Mucosa of descending colon (tissue), 3 donors: Measurements from ENCODE around the gene ABCC11. TPM values are rescaled to one million over a fixed set of nuclear protein-coding genes. Genes with fewer than 3 reads are reported as not detected.
"Not testable (repeated sequence)": the region's sequence is repeated elsewhere in the genome, so short reads cannot be mapped to it uniquely, and the experiment has no call there.

Experiments used
- ATAC-seq: fragments of 200-7000 bp; cut with Tn5 transposase; one replicate; pipeline ENCODE4 v1.9.1; 2020; ENCODE audit warnings: mild to moderate bottlenecking, moderate library complexity
- DNase-seq, 3 donors: peaks; one replicate each; pipeline ENCODE4 v3.0.0-alpha.2; 2020
- H3K36me3 ChIP-seq: fragments of 200-600 bp; one replicate; pipeline ENCODE4 v1.8.0; 2021; ENCODE audit warnings: low read depth, mild to moderate bottlenecking
- H3K4me1 ChIP-seq: fragments of 200-600 bp; one replicate; pipeline ENCODE4 v1.8.0; 2021; ENCODE audit warnings: low read depth, mild to moderate bottlenecking
- H3K4me3 ChIP-seq: fragments of 200-600 bp; one replicate; pipeline ENCODE4 v1.8.0; 2021; ENCODE audit warnings: mild to moderate bottlenecking
- H3K9me3 ChIP-seq: fragments of 200-600 bp; one replicate; pipeline ENCODE4 v1.8.0; 2021; ENCODE audit warnings: mild to moderate bottlenecking
- intact Hi-C, 2 donors: fragments of 100-400 bp; cut with DNase I in 1 of 2; cut with micrococcal nuclease in 1 of 2; formaldehyde crosslinking; loops; one replicate each; pipeline versions ENCODE4 v1.11.0 to v1.11.1; 2022; cut with DNase I, micrococcal nuclease
- total RNA-seq, 3 donors: library from RNA; stranded (reverse); fragmentation: NEBNext Ultra II Directional in 2 of 3; extraction: Animal tissue kit (Norgen Biotek cat#: 25700) in 2 of 3; gene quantifications; one replicate each; pipeline versions ENCODE4 v1.2.1 to v1.2.4, GENCODE V29; 2021 to 2023
- TF ChIP-seq, protein P1 (sequence below): fragments of 200-600 bp; IDR thresholded peaks from one replicate; pipeline ENCODE4 v1.8.0; 2022; ENCODE audit warnings: antibody characterized with exemption, mild to moderate bottlenecking
- donor health status: DM: no; HTN: no; CAD: no; lungs with moderate emphysema.
- donor health status: DM: no; HTN: no; CAD: no.
- donor health status: DM: no; HTN: yes; CAD: no.

ABCC11 gene
- total RNA-seq, 3 donors from 2014 or later, result 0.32 to 0.35 (median 0.34) TPM

GRCh38 chr16:48250520-48251278 is 3.4 kb upstream of the ABCC11 start:
- ATAC-seq (peak; percentile 97), DNase-seq (no peak)
- Histone ChIP-seq H3K4me3 (no peak overlapping the region), H3K36me3 (no peaks in the 10 kb centered on the region), H3K9me3 (no peaks in the 10 kb centered on the region), H3K4me1 (peaks cover 25% of the 10 kb centered on the region)
- intact Hi-C loops, result no loop called here
- TF ChIP-seq, protein P1, sequence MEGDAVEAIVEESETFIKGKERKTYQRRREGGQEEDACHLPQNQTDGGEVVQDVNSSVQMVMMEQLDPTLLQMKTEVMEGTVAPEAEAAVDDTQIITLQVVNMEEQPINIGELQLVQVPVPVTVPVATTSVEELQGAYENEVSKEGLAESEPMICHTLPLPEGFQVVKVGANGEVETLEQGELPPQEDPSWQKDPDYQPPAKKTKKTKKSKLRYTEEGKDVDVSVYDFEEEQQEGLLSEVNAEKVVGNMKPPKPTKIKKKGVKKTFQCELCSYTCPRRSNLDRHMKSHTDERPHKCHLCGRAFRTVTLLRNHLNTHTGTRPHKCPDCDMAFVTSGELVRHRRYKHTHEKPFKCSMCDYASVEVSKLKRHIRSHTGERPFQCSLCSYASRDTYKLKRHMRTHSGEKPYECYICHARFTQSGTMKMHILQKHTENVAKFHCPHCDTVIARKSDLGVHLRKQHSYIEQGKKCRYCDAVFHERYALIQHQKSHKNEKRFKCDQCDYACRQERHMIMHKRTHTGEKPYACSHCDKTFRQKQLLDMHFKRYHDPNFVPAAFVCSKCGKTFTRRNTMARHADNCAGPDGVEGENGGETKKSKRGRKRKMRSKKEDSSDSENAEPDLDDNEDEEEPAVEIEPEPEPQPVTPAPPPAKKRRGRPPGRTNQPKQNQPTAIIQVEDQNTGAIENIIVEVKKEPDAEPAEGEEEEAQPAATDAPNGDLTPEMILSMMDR, result no peak

DNA sequence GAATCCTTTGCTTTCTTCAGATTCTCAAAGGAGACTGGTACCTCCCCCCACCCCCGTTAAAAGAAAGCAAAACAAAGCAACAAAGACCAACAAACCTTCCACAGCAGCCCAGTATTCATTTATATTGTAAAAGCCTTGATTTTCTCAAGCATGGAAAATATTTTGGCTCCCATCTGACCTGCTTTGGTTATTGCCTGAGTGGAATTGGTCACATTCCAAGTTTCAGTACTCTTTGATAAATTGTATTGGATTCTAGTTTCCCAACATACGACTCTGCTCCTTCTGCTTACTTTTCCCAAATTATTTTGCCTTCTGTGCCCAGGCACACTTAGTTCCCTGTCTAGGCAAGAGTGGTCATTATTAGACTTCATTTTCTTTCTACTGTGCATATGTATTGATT is 1.3 kb downstream of the ABCC11 start:
- H3K36me3 ChIP-seq, result no peaks in the 10 kb centered on the region
- H3K4me1 ChIP-seq, result peaks cover 28% of the 10 kb centered on the region
- DNase-seq, result no peak
- no peak for ATAC-seq
- TF ChIP-seq, protein P1, result no peak
- H3K9me3 ChIP-seq, result no peaks in the 10 kb centered on the region
- no peak overlapping the region for H3K4me3 ChIP-seq
- intact Hi-C loops, result no loop called here

- TF ChIP-seq, protein P1, result no peak
- H3K9me3 ChIP-seq, result no peaks in the 10 kb centered on the region
- ATAC-seq (peak; percentile 14), DNase-seq (no peak)
- peak overlapping the region; percentile 72 for H3K4me3 ChIP-seq
- H3K36me3 ChIP-seq, result no peaks in the 10 kb centered on the region
- intact Hi-C loops, result no loop called here
- H3K4me1 ChIP-seq, result peaks cover 18% of the 10 kb centered on the region
Observed at GRCh38 chr16:48244863-48245195, 2.5 kb downstream of the ABCC11 start.

DNA sequence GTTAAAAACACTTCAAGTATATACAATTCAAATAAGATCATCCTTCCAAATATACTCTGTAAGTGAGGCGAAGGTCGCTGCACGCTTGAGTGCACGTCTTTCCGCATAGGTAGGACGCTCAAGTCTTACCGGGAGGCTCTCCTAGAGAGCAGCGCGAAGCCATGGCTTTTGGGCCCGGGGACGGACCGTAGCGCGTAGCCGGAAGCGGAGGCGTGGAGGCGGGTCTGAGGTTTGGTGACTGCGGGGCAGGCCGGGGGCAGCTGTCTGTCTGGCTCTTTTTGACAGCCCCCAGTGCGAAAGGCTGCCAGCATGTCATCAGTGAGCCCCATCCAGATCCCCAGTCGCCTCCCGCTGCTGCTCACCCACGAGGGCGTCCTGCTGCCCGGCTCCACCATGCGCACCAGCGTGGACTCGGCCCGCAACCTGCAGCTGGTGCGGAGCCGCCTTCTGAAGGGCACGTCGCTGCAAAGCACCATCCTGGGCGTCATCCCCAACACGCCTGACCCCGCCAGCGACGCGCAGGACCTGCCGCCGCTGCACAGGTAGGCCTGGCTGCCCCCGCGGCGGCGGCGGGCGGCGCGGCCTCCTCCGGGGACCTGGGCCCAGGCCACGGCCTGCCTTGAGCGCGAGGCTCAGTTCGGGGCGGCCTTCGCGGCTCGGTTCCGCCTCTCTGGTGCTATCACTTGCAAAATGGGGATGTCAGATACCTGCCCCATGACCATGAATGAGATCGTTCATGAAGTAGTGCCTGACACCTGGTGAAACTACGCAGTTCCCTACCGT is 3.1 kb downstream of the ABCC11 start, which contains the start of gene LONP2:
LONP2 (plus strand) TSS at position 221 of the 783 bp plus-strand sequence; CDS start at position 310, 89 bp downstream.
- TF ChIP-seq, protein P1, result no peak
- intact Hi-C loops, result no loop called here

GRCh38 chr16:48240147-48240546 is 7.2 kb downstream of the ABCC11 start:
- H3K9me3 ChIP-seq, ATAC-seq, H3K4me1 ChIP-seq, H3K4me3 ChIP-seq, intact Hi-C loops, H3K36me3 ChIP-seq, DNase-seq: not testable (repeated sequence)

More for the DNA sequence above, 3.1 kb downstream of the ABCC11 start, which contains the start of gene LONP2:
- Histone ChIP-seq H3K4me3 (peak within 1 kb of the TSS; percentile 72), H3K36me3 (no peaks in the 10 kb centered on the region), H3K9me3 (no peaks in the 10 kb centered on the region), H3K4me1 (peaks cover 18% of the 10 kb centered on the region)
- ATAC-seq (peak; percentile 100), DNase-seq (peak; percentile 94 to 96 (median 95))

DNA sequence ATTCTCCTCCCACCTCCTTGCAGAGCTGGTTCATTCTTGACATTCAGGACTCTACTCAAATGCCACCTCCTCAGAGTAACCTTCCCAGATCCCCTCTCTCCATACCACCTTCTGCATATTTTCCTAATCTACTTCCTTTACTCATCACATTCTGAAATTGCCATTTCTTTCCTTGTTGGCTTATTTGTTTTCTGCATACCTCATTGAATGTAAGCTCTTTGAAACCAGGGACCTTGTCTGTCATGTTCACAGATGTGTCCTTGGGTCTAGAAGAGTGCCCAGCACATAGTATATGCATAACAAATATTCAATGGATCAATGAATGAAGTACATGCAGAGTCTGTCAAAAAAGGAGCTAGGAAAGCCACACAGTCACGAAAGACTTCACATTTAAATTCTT is 11.1 kb downstream of the ABCC11 start:
- intact Hi-C loops, result no loop called here
- Histone ChIP-seq H3K36me3 (no peaks in the 10 kb centered on the region), H3K4me1 (no peaks in the 10 kb centered on the region), H3K9me3 (no peaks in the 10 kb centered on the region), H3K4me3 (no peak overlapping the region)
- DNase-seq, result no peak
- ATAC-seq, result no peak
- TF ChIP-seq, protein P1, result no peak
